ENCODE measurements around the gene SLC22A3.

SLC22A3 gene

DNA sequence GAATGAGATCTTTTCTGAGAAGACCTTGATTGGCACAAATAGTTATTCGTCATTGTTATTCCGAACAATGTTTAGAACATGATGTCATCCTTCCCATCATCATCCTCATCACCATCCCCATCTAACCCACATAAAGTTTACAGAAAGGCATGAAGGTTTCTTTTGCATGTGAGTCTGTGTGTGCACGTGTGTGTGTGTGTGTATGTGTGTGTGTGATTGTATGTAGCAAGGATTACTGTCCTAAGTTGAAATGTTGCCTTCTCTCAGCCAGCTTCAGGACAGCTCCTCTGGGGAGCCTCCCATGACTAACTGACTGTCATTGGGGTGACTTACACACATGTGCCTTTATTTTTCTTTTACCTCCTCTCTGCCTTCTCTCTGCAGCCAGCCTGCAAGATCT, 113.5 kb downstream of the SLC22A3 start:
- H3K4ac ChIP-seq (ENCODE audit: low read depth, low read length), result no peak overlapping the region
- no peak overlapping the region for H2BK120ac ChIP-seq (ENCODE audit: insufficient read depth, low read length, poor library complexity)
- no peak overlapping the region for H2AK5ac ChIP-seq (ENCODE audit: low read length)
- no peak overlapping the region for H2BK5ac ChIP-seq (ENCODE audit: low read depth, low read length, poor library complexity)
- H3K79me1 ChIP-seq (ENCODE audit: low read length), result no peaks in the 10 kb centered on the region
- H2BK12ac ChIP-seq (ENCODE audit: low read length), result no peak overlapping the region
- no peak overlapping the region for H3K4me2 ChIP-seq (ENCODE audit: low read length)
- H3K18ac ChIP-seq (ENCODE audit: low read length), result no peak overlapping the region
- DNase-seq, result no peak
- no peaks in the 10 kb centered on the region for H3K79me2 ChIP-seq (ENCODE audit: control insufficient read depth, insufficient read depth, low read length, poor library complexity)
- no peak overlapping the region for H4K12ac ChIP-seq (ENCODE audit: low read depth, low read length)
- no peak overlapping the region for H4K8ac ChIP-seq (ENCODE audit: low read depth, low read length)
- H3K4me3 ChIP-seq (ENCODE audit: low read depth, low read length), result no peak overlapping the region
- H3K23ac ChIP-seq (ENCODE audit: low read length), result no peak overlapping the region
- no peak overlapping the region for H3K14ac ChIP-seq (ENCODE audit: low read length)
- no peak overlapping the region for H2AFZ ChIP-seq (ENCODE audit: insufficient read depth, low read length, poor library complexity)
- no peaks in the 10 kb centered on the region for H3K27me3 ChIP-seq (ENCODE audit: insufficient read depth, low read length)
- H4K91ac ChIP-seq (ENCODE audit: low read depth, low read length), result no peak overlapping the region
- no peaks in the 10 kb centered on the region for H3K9me3 ChIP-seq (ENCODE audit: insufficient read depth, low read depth, low read length)
- no peak overlapping the region for H3K9ac ChIP-seq (ENCODE audit: low read length)
- H3K27ac ChIP-seq (ENCODE audit: low read depth, low read length), result no peak overlapping the region
- no peaks in the 10 kb centered on the region for H3K36me3 ChIP-seq (ENCODE audit: control insufficient read depth in 1 of 2, insufficient read depth in 2 of 2, low read length in 2 of 2)
- 100% methylated on average over 1 of the region's 3 CpGs for WGBS (ENCODE audit: extremely low coverage, insufficient coverage, insufficient read length)
- peaks cover 0 to 2% of the 10 kb centered on the region in 2 experiments for H3K4me1 ChIP-seq (ENCODE audit: control insufficient read depth in 1 of 2, insufficient read depth in 2 of 2, low read length in 2 of 2)

DNA sequence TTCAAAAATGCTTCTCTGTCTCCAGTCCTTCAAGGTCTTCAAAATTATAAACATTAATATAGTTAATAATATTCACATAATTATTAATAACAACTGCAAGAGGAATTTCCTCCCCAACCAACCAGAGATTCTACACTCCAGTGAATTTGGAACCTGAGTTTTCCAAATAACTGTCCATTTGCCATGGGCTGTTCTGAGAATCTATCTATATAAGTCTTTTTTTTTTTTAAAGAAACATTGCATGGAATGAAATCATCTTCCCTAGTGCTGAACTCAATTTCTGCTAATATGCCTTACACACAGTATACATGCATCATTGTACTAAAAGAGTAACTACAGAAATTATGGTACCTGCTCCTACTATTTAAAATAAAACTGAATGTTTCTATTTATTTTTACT, 113.9 kb downstream of the SLC22A3 start:
- Histone ChIP-seq H2AFZ (ENCODE audit: insufficient read depth, low read length, poor library complexity) (no peak overlapping the region), H2AK5ac (ENCODE audit: low read length) (no peak overlapping the region), H3K79me2 (ENCODE audit: control insufficient read depth, insufficient read depth, low read length, poor library complexity) (no peaks in the 10 kb centered on the region), H3K9ac (ENCODE audit: low read length) (no peak overlapping the region), H3K4me1 (ENCODE audit: control insufficient read depth in 1 of 2, insufficient read depth in 2 of 2, low read length in 2 of 2) (peaks cover 0 to 2% of the 10 kb centered on the region in 2 experiments), H2BK120ac (ENCODE audit: insufficient read depth, low read length, poor library complexity) (no peak overlapping the region), H3K27me3 (ENCODE audit: insufficient read depth, low read length) (no peaks in the 10 kb centered on the region), H3K4me2 (ENCODE audit: low read length) (no peak overlapping the region), H3K79me1 (ENCODE audit: low read length) (no peaks in the 10 kb centered on the region), H3K4me3 (ENCODE audit: low read depth, low read length) (no peak overlapping the region), H3K23ac (ENCODE audit: low read length) (no peak overlapping the region), H3K36me3 (ENCODE audit: control insufficient read depth in 1 of 2, insufficient read depth in 2 of 2, low read length in 2 of 2) (no peaks in the 10 kb centered on the region), H3K18ac (ENCODE audit: low read length) (no peak overlapping the region), H2BK5ac (ENCODE audit: low read depth, low read length, poor library complexity) (no peak overlapping the region), H4K8ac (ENCODE audit: low read depth, low read length) (no peak overlapping the region), H4K91ac (ENCODE audit: low read depth, low read length) (no peak overlapping the region), H2BK12ac (ENCODE audit: low read length) (no peak overlapping the region), H3K14ac (ENCODE audit: low read length) (no peak overlapping the region), H3K4ac (ENCODE audit: low read depth, low read length) (no peak overlapping the region), H3K9me3 (ENCODE audit: insufficient read depth, low read depth, low read length) (no peaks in the 10 kb centered on the region), H3K27ac (ENCODE audit: low read depth, low read length) (no peak overlapping the region), H4K12ac (ENCODE audit: low read depth, low read length) (no peak overlapping the region)
- no peak for DNase-seq

DNA sequence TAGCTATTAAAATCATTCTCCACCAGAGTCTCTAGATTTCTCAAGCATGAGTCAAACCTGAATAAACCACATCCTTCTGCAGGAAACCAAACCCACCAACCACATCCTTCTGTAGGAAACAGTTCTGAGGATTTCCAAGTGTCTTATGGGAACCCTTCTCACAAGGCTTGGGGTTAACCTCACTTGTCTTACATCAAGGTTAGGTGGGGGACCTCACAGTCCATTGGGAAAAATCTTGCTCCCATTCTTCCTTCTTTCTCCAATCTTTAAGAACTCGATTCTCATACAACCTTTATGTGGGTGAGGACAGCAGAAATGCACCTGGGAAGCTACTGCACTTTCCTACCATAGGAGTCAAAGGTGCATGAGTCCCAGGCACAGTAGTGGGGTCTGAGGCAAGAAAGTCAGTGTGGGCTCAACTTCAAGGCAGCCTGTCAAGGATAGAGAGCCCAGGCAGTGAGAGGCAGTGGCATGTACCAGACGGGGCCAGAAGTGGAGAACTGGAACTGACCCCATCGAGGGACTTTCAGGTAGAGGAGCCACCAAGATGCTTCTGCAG, 114.5 kb downstream of the SLC22A3 start:
- H3K9me3 ChIP-seq (ENCODE audit: insufficient read depth, low read depth, low read length), result peaks cover 2% of the 10 kb centered on the region
- H3K9ac ChIP-seq (ENCODE audit: low read length), result no peak overlapping the region
- no peak overlapping the region for H3K14ac ChIP-seq (ENCODE audit: low read length)
- no peak overlapping the region for H3K4me2 ChIP-seq (ENCODE audit: low read length)
- no peaks in the 10 kb centered on the region for H3K79me2 ChIP-seq (ENCODE audit: control insufficient read depth, insufficient read depth, low read length, poor library complexity)
- no peaks in the 10 kb centered on the region for H3K36me3 ChIP-seq (ENCODE audit: control insufficient read depth in 1 of 2, insufficient read depth in 2 of 2, low read length in 2 of 2)
- no peak overlapping the region for H4K12ac ChIP-seq (ENCODE audit: low read depth, low read length)
- no peaks in the 10 kb centered on the region for H3K79me1 ChIP-seq (ENCODE audit: low read length)
- no peak overlapping the region for H3K18ac ChIP-seq (ENCODE audit: low read length)
- H2BK12ac ChIP-seq (ENCODE audit: low read length), result no peak overlapping the region
- H4K8ac ChIP-seq (ENCODE audit: low read depth, low read length), result no peak overlapping the region
- no peak overlapping the region for H2BK5ac ChIP-seq (ENCODE audit: low read depth, low read length, poor library complexity)
- no peak for DNase-seq
- H2AFZ ChIP-seq (ENCODE audit: insufficient read depth, low read length, poor library complexity), result no peak overlapping the region
- WGBS (ENCODE audit: extremely low coverage, insufficient coverage, insufficient read length), result no CpG with 5 or more reads among the region's 3 CpGs
- no peak overlapping the region for H4K91ac ChIP-seq (ENCODE audit: low read depth, low read length)
- no peak overlapping the region for H3K27ac ChIP-seq (ENCODE audit: low read depth, low read length)
- no peaks in the 10 kb centered on the region for H3K27me3 ChIP-seq (ENCODE audit: insufficient read depth, low read length)
- no peak overlapping the region for H3K4ac ChIP-seq (ENCODE audit: low read depth, low read length)
- H2BK120ac ChIP-seq (ENCODE audit: insufficient read depth, low read length, poor library complexity), result no peak overlapping the region
- H2AK5ac ChIP-seq (ENCODE audit: low read length), result no peak overlapping the region
- H3K4me3 ChIP-seq (ENCODE audit: low read depth, low read length), result no peak overlapping the region
- no peak overlapping the region for H3K23ac ChIP-seq (ENCODE audit: low read length)
- H3K4me1 ChIP-seq (ENCODE audit: control insufficient read depth in 1 of 2, insufficient read depth in 2 of 2, low read length in 2 of 2), result peaks cover 0 to 2% of the 10 kb centered on the region in 2 experiments

DNA sequence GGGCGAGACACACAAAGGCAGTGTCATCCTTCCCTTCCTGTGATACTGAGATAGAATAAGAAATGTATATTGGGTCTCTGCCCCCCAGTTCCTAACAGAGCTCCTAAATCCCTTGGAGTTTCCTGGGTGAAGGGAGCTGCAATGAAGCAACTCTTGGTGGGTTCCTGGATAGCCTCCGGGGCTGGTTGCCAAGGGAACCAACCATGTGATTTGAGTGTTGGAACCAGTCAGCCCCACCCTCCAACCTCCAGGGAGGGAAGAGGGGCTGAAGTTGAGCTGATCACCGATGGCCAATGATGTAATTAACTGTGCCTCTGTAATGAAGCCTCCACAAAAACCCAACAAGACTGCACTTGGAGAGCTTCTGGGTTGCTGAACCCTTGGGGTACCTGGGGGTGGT, 116.6 kb downstream of the SLC22A3 start:
- Histone ChIP-seq H3K27ac (ENCODE audit: low read depth, low read length) (no peak overlapping the region), H2BK12ac (ENCODE audit: low read length) (no peak overlapping the region), H3K4ac (ENCODE audit: low read depth, low read length) (no peak overlapping the region), H3K36me3 (ENCODE audit: control insufficient read depth in 1 of 2, insufficient read depth in 2 of 2, low read length in 2 of 2) (no peaks in the 10 kb centered on the region), H3K14ac (ENCODE audit: low read length) (no peak overlapping the region), H3K9ac (ENCODE audit: low read length) (no peak overlapping the region), H4K91ac (ENCODE audit: low read depth, low read length) (no peak overlapping the region), H2BK120ac (ENCODE audit: insufficient read depth, low read length, poor library complexity) (no peak overlapping the region), H3K23ac (ENCODE audit: low read length) (no peak overlapping the region), H4K12ac (ENCODE audit: low read depth, low read length) (no peak overlapping the region), H3K79me2 (ENCODE audit: control insufficient read depth, insufficient read depth, low read length, poor library complexity) (no peaks in the 10 kb centered on the region), H4K8ac (ENCODE audit: low read depth, low read length) (no peak overlapping the region), H2BK5ac (ENCODE audit: low read depth, low read length, poor library complexity) (no peak overlapping the region), H2AK5ac (ENCODE audit: low read length) (no peak overlapping the region), H3K18ac (ENCODE audit: low read length) (no peak overlapping the region), H3K9me3 (ENCODE audit: insufficient read depth, low read depth, low read length) (peaks cover 2% of the 10 kb centered on the region), H3K4me3 (ENCODE audit: low read depth, low read length) (no peak overlapping the region), H3K4me2 (ENCODE audit: low read length) (no peak overlapping the region), H3K27me3 (ENCODE audit: insufficient read depth, low read length) (no peaks in the 10 kb centered on the region), H3K79me1 (ENCODE audit: low read length) (no peaks in the 10 kb centered on the region), H2AFZ (ENCODE audit: insufficient read depth, low read length, poor library complexity) (no peak overlapping the region), H3K4me1 (ENCODE audit: control insufficient read depth in 1 of 2, insufficient read depth in 2 of 2, low read length in 2 of 2) (peaks cover 0 to 2% of the 10 kb centered on the region in 2 experiments)
- no peak for DNase-seq
- no CpG with 5 or more reads among the region's 3 CpGs for WGBS (ENCODE audit: extremely low coverage, insufficient coverage, insufficient read length)
